ENCODE results near the gene LTO1.

Gene LTO1

GRCh38 chr11:69666752-69667536 lies 8.2 kb downstream of the LTO1 start:
- Mint-ChIP-seq H3K4me1 (peaks cover 16% of the 10 kb centered on the region), H3K9me3 (no peaks in the 10 kb centered on the region), H3K27me3 (no peaks in the 10 kb centered on the region), H3K36me3 (ENCODE audit: insufficient read depth) (peaks cover 27% of the 10 kb centered on the region), H3K27ac (ENCODE audit: low read depth) (peak overlapping the region; percentile 35), H3K4me3 (no peak overlapping the region)
- ATAC-seq (replicated peaks; ENCODE audit: extremely low read depth, poor library complexity, severe bottlenecking) (no peak), DNase-seq (ENCODE audit: low spot score in 2 of 2) (no peak)

GRCh38 chr11:69666261-69666660 lies 8.9 kb downstream of the LTO1 start:
- peaks cover 27% of the 10 kb centered on the region for H3K36me3 Mint-ChIP-seq (ENCODE audit: insufficient read depth)
- no peak overlapping the region for H3K4me3 Mint-ChIP-seq
- no peaks in the 10 kb centered on the region for H3K9me3 Mint-ChIP-seq
- peaks cover 12% of the 10 kb centered on the region for H3K4me1 Mint-ChIP-seq
- ATAC-seq (replicated peaks; ENCODE audit: extremely low read depth, poor library complexity, severe bottlenecking) (no peak), DNase-seq (ENCODE audit: low spot score in 2 of 2) (no peak)
- no peaks in the 10 kb centered on the region for H3K27me3 Mint-ChIP-seq
- H3K27ac Mint-ChIP-seq (ENCODE audit: low read depth) = no peak overlapping the region

DNA sequence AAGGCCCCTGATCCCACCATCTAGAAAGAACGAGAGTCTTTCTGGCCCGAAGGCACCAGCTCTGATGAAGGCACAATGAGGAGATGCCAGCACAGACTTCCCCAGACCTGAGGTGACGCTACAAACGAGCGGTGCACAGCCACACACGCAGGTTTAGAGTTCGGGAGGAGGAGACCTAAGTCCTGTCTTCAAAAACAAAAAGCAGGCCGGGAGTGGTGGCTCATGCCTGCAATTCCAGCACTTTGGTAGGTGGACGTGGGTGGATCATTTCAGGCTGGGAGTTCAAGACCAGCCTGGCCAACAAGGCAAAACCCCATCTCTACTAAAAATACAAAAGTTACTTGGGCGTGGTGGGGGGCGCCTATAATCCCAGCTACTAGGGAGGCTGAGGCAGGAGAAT lies 9.5 kb downstream of the LTO1 start:
- Mint-ChIP-seq H3K27ac (ENCODE audit: low read depth) (no peak overlapping the region), H3K36me3 (ENCODE audit: insufficient read depth) (peaks cover 27% of the 10 kb centered on the region), H3K4me1 (peaks cover 12% of the 10 kb centered on the region), H3K9me3 (no peaks in the 10 kb centered on the region), H3K27me3 (no peaks in the 10 kb centered on the region), H3K4me3 (no peak overlapping the region)
- ATAC-seq (replicated peaks; ENCODE audit: extremely low read depth, poor library complexity, severe bottlenecking) (no peak), DNase-seq (ENCODE audit: low spot score in 2 of 2) (no peak)

DNA sequence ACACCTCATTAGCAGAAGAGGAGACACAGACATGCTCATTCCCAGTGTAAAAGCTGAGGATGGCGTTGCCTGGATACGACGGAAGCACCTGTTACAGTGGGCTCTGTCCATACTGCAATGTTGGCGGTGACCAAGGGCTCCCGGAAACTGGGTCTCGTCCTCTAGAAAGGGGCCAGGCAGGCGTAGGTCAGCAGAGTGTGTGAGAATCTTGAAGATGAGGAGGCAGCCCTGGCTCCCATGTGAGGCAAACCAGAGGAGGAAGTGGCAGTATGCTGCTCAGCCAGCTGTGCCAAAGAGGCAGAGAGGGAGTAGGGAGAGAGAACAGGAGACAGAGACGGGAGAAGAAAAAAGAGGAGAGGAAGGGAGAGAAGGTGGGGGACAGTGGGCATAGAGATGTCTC lies 10.3 kb downstream of the LTO1 start:
- H3K36me3 Mint-ChIP-seq (ENCODE audit: insufficient read depth) = peaks cover 24% of the 10 kb centered on the region
- no peaks in the 10 kb centered on the region for H3K9me3 Mint-ChIP-seq
- DNase-seq (ENCODE audit: low spot score in 2 of 2) (no peak), ATAC-seq (replicated peaks; ENCODE audit: extremely low read depth, poor library complexity, severe bottlenecking) (no peak)
- H3K27me3 Mint-ChIP-seq = no peaks in the 10 kb centered on the region
- H3K4me1 Mint-ChIP-seq = peaks cover 6% of the 10 kb centered on the region
- H3K27ac Mint-ChIP-seq (ENCODE audit: low read depth) = no peak overlapping the region
- no peak overlapping the region for H3K4me3 Mint-ChIP-seq

- no peak overlapping the region for H3K27ac Mint-ChIP-seq (ENCODE audit: low read depth)
Observed at GRCh38 chr11:69664103-69664775, 10.9 kb downstream of the LTO1 start.

GRCh38 chr11:69663326-69663725 lies 11.8 kb downstream of the LTO1 start:
- ATAC-seq (replicated peaks; ENCODE audit: extremely low read depth, poor library complexity, severe bottlenecking) (no peak), DNase-seq (ENCODE audit: low spot score in 2 of 2) (no peak)
- Mint-ChIP-seq H3K4me1 (peaks cover 6% of the 10 kb centered on the region), H3K4me3 (no peak overlapping the region), H3K36me3 (ENCODE audit: insufficient read depth) (peaks cover 23% of the 10 kb centered on the region), H3K27me3 (no peaks in the 10 kb centered on the region), H3K9me3 (no peaks in the 10 kb centered on the region), H3K27ac (ENCODE audit: low read depth) (no peak overlapping the region)

More at GRCh38 chr11:69664103-69664775, 10.9 kb downstream of the LTO1 start:
- Mint-ChIP-seq H3K36me3 (ENCODE audit: insufficient read depth) (peaks cover 24% of the 10 kb centered on the region), H3K27me3 (no peaks in the 10 kb centered on the region), H3K9me3 (no peaks in the 10 kb centered on the region), H3K4me1 (peaks cover 6% of the 10 kb centered on the region), H3K4me3 (no peak overlapping the region)
- DNase-seq (ENCODE audit: low spot score in 2 of 2) (no peak), ATAC-seq (replicated peaks; ENCODE audit: extremely low read depth, poor library complexity, severe bottlenecking) (no peak)

- Mint-ChIP-seq H3K36me3 (ENCODE audit: insufficient read depth) (peaks cover 20% of the 10 kb centered on the region), H3K27ac (ENCODE audit: low read depth) (no peak overlapping the region), H3K4me3 (no peak overlapping the region), H3K27me3 (no peaks in the 10 kb centered on the region), H3K9me3 (no peaks in the 10 kb centered on the region), H3K4me1 (peaks cover 3% of the 10 kb centered on the region)
- no peak for DNase-seq (ENCODE audit: low spot score in 2 of 2)
- ATAC-seq (replicated peaks; ENCODE audit: extremely low read depth, poor library complexity, severe bottlenecking) = no peak
Observed at GRCh38 chr11:69662806-69663205, 12.3 kb downstream of the LTO1 start.

DNA sequence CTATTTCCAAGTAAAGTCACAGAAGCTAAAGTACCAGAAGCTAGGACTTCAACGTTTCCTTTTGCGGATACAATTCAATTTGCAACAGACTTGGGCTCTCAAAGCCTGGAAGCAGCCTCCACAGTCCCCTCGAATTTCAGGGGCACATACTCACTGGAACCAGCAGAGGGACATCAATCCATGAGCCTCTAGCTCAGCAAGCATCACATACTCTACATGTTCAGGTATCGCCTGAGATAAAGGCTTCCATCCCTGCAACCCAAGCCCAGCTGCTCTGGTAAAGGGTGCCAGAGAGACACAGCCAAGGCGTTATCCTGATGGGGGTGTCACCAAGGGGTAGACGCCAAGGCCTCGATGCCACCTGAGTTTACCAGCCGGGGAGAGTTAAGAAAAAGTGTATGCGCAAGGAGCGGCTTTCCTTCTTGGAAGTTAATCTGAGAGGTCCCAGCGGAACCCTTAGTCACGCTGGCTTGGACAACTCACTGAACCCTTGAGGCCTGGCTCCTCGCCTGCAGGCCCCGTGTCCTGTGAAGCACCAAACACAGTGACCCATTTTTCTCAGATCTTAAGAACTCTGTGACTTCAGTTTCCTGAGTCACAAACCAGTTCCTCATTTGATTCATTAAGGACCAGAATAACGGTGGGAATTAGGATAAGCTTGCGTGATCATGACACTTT lies 13.0 kb downstream of the LTO1 start:
- Mint-ChIP-seq H3K4me3 (no peak overlapping the region), H3K27ac (ENCODE audit: low read depth) (no peak overlapping the region), H3K36me3 (ENCODE audit: insufficient read depth) (peaks cover 16% of the 10 kb centered on the region), H3K9me3 (no peaks in the 10 kb centered on the region), H3K27me3 (no peaks in the 10 kb centered on the region), H3K4me1 (no peaks in the 10 kb centered on the region)
- DNase-seq (ENCODE audit: low spot score in 2 of 2) (no peak), ATAC-seq (replicated peaks; ENCODE audit: extremely low read depth, poor library complexity, severe bottlenecking) (no peak)

DNA sequence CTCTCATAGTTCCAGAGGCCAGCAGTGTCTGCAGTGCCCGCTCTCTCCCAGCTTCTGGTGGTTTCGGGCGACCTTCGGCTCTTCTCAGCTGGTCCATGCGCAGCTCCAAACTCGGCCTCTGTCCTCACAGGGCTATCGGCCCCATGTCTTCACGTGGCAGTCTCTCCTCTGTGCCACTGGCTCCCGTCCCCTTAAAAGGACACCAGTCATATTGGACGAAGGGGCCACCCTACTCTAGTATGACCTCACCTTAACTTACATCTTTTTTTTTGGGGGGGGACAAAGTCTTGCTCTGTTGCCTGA lies 13.8 kb downstream of the LTO1 start:
- H3K36me3 Mint-ChIP-seq (ENCODE audit: insufficient read depth) = peaks cover 14% of the 10 kb centered on the region
- DNase-seq (ENCODE audit: low spot score in 2 of 2) = no peak
- H3K4me3 Mint-ChIP-seq = no peak overlapping the region
- H3K9me3 Mint-ChIP-seq = no peaks in the 10 kb centered on the region
- no peak overlapping the region for H3K27ac Mint-ChIP-seq (ENCODE audit: low read depth)
- H3K4me1 Mint-ChIP-seq = no peaks in the 10 kb centered on the region
- no peak for ATAC-seq (replicated peaks; ENCODE audit: extremely low read depth, poor library complexity, severe bottlenecking)
- no peaks in the 10 kb centered on the region for H3K27me3 Mint-ChIP-seq

GRCh38 chr11:69660001-69660500 lies 15.1 kb downstream of the LTO1 start:
- Mint-ChIP-seq H3K36me3 (ENCODE audit: insufficient read depth) (peaks cover 8% of the 10 kb centered on the region), H3K27ac (ENCODE audit: low read depth) (no peak overlapping the region), H3K4me3 (no peak overlapping the region), H3K4me1 (no peaks in the 10 kb centered on the region), H3K27me3 (no peaks in the 10 kb centered on the region), H3K9me3 (no peaks in the 10 kb centered on the region)
- no peak for DNase-seq (ENCODE audit: low spot score in 2 of 2)
- no peak for ATAC-seq (replicated peaks; ENCODE audit: extremely low read depth, poor library complexity, severe bottlenecking)

GRCh38 chr11:69659591-69659990 lies 15.6 kb downstream of the LTO1 start:
- H3K9me3 Mint-ChIP-seq = no peaks in the 10 kb centered on the region
- peaks cover 5% of the 10 kb centered on the region for H3K36me3 Mint-ChIP-seq (ENCODE audit: insufficient read depth)
- no peaks in the 10 kb centered on the region for H3K27me3 Mint-ChIP-seq
- H3K4me3 Mint-ChIP-seq = no peak overlapping the region
- H3K4me1 Mint-ChIP-seq = no peaks in the 10 kb centered on the region
- no peak for ATAC-seq (replicated peaks; ENCODE audit: extremely low read depth, poor library complexity, severe bottlenecking)
- H3K27ac Mint-ChIP-seq (ENCODE audit: low read depth) = no peak overlapping the region
- DNase-seq (ENCODE audit: low spot score in 2 of 2) = no peak

GRCh38 chr11:69658626-69659450 lies 16.3 kb downstream of the LTO1 start:
- H3K4me1 Mint-ChIP-seq = no peaks in the 10 kb centered on the region
- no peak for DNase-seq (ENCODE audit: low spot score in 2 of 2)
- H3K36me3 Mint-ChIP-seq (ENCODE audit: insufficient read depth) = peaks cover 4% of the 10 kb centered on the region
- H3K27me3 Mint-ChIP-seq = no peaks in the 10 kb centered on the region
- no peaks in the 10 kb centered on the region for H3K9me3 Mint-ChIP-seq
- ATAC-seq (replicated peaks; ENCODE audit: extremely low read depth, poor library complexity, severe bottlenecking) = no peak
- no peak overlapping the region for H3K27ac Mint-ChIP-seq (ENCODE audit: low read depth)
- no peak overlapping the region for H3K4me3 Mint-ChIP-seq
